Activated CD4-positive, alpha-beta memory T cell treated with anti-CD3 and anti-CD28 coated beads, Interleukin-2, amount 10 ng/mL, durations not matched to agents 7 days and 5 days (primary cell): ENCODE measurements around the gene RAB3B. TPM values are rescaled to one million over a fixed set of nuclear protein-coding genes. Genes with fewer than 3 reads are reported as not detected.

Experiments
- CTCF ChIA-PET: fragments of 350-600 bp; sonication (Branson Sonifier 250); formaldehyde crosslinking; loops from one replicate; lab custom pipeline; 2021; ENCODE audit warnings: antibody characterized with exemption, inconsistent platforms; lab: Charles Lee
- POLR2A ChIA-PET: fragments of 350-600 bp; sonication (Branson Sonifier 250); formaldehyde crosslinking; loops from one replicate; lab custom pipeline; 2021; ENCODE audit warnings: antibody characterized with exemption; lab: Charles Lee
- DNase-seq: peaks from one replicate; pipeline ENCODE4 v3.0.0-alpha.2; 2020
- H3K27ac Mint-ChIP-seq: one replicate; pipeline ENCODE4 v1.8.0; 2021; ENCODE audit warnings: mild to moderate bottlenecking, mixed read lengths
- H3K27me3 Mint-ChIP-seq: one replicate; pipeline ENCODE4 v1.8.0; 2021; ENCODE audit warnings: mixed read lengths
- H3K36me3 Mint-ChIP-seq: one replicate; pipeline ENCODE4 v1.8.0; 2021; ENCODE audit warnings: low read depth, mixed read lengths
- H3K4me1 Mint-ChIP-seq: one replicate; pipeline ENCODE4 v1.8.0; 2021; ENCODE audit warnings: mixed read lengths
- H3K4me3 Mint-ChIP-seq: one replicate; pipeline ENCODE4 v1.8.0; 2021; ENCODE audit warnings: mild to moderate bottlenecking, mixed read lengths
- H3K9me3 Mint-ChIP-seq: one replicate; pipeline ENCODE4 v1.8.0; 2021; ENCODE audit warnings: mixed read lengths
- total RNA-seq, 2 experiments: library from RNA; stranded (reverse); gene quantifications; one replicate each; pipeline ENCODE4 v1.2.3, GENCODE V29; 2021

The RAB3B gene
- total RNA-seq, 2 experiments from 2014 or later: 0.03 to 0.08 TPM

DNA sequence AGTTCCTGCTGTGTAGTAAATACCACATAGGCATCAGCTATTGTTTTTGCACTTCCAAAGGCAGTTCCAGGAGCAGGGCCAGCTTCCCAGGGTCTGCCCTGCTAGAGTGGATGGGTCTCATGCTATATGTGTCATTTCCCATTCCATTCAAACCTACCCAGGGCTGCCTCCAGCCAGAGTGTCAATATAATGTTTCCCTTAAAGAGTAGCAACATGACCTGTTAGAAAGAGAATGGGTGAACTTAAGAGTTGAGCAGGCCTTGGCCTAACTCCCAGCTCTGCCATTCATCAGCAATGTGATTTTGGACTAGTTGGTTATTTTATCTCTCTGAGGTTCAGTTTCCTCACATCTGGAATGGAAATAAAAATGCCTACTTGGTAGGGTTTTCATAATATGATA lies 44.9 kb downstream of the RAB3B start:
- Mint-ChIP-seq H3K4me3 (no peak overlapping the region), H3K27me3 (peaks cover 3% of the 10 kb centered on the region), H3K27ac (no peak overlapping the region), H3K4me1 (no peaks in the 10 kb centered on the region), H3K9me3 (peaks cover 12% of the 10 kb centered on the region), H3K36me3 (no peaks in the 10 kb centered on the region)
- no peak for DNase-seq
- ChIA-PET POLR2A (no interaction called here), CTCF (interaction anchor here (0.7 kb wide), 1 partner anchor 20 kb away, joined by 3 read pairs; no protein-coding TSS in a partner anchor)

DNA sequence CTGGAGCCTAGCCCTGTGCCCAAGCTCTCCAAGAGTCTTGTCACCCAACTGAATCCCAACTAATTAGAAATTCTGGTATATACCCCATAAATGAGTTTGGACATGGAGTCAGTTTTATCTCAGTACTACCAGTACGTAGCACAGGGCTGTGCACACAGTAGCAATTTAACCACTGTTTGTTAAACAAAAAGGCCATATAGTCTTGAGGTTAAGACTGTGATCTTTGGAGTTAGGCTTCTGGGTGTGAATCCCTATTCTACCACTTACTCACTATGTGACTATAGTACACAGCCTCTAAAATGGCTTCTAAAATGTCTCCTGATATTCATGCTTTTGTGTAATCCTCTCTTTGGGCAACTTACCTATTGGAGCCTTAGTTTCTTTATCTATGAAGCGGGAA lies 48.2 kb downstream of the RAB3B start:
- H3K27ac Mint-ChIP-seq: no peak overlapping the region
- no peak for DNase-seq
- H3K27me3 Mint-ChIP-seq: no peaks in the 10 kb centered on the region
- CTCF ChIA-PET: no interaction called here
- no peak overlapping the region for H3K4me3 Mint-ChIP-seq
- no peaks in the 10 kb centered on the region for H3K36me3 Mint-ChIP-seq
- peaks cover 12% of the 10 kb centered on the region for H3K9me3 Mint-ChIP-seq
- H3K4me1 Mint-ChIP-seq: no peaks in the 10 kb centered on the region
- POLR2A ChIA-PET: no interaction called here

DNA sequence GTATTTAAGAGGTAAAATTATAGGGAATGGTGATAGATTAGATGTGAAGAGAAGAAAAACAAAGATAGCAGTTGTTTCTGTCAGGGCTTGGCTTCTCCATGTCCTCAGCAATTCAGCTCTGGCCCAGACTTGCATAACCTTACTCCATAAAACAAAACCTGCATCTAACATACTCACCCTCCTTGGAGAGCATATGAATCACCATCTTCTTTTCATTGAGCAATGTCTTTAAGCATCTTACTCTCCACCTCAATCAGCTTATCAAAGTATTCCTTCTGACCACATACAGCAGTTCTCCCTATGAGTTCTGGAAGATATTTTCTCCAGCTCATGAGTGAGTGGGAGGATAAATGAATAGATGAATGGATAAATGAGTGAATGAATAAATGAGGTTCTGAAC lies 49.0 kb downstream of the RAB3B start:
- Mint-ChIP-seq H3K4me3 (no peak overlapping the region), H3K27me3 (no peaks in the 10 kb centered on the region), H3K9me3 (peaks cover 12% of the 10 kb centered on the region), H3K36me3 (no peaks in the 10 kb centered on the region), H3K4me1 (no peaks in the 10 kb centered on the region), H3K27ac (no peak overlapping the region)
- CTCF ChIA-PET: no interaction called here
- DNase-seq: no peak
- POLR2A ChIA-PET: no interaction called here

DNA sequence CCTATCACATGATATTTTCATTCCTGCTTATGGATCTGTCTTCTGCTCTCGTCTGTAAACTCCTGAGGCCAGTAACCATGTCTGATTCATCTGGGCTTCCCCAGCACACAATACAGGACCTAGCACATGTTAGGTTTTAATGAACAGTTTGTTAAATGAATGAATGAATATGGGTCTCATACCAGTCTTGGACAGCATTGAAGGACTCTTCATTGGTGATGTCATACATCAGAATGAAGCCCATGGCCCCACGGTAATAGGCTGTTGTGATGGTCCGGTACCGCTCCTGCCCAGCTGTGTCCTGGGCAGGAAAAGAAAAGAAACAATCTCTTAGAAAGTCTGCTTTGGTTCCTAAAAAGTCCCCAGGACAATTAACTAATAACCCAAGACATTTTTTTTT lies 53.4 kb downstream of the RAB3B start:
- CTCF ChIA-PET: interaction anchor here (0.6 kb wide), 1 partner anchor 51 kb away, joined by 3 read pairs; no protein-coding TSS in a partner anchor
- H3K36me3 Mint-ChIP-seq: no peaks in the 10 kb centered on the region
- DNase-seq: no peak
- H3K9me3 Mint-ChIP-seq: peaks cover 11% of the 10 kb centered on the region
- H3K27ac Mint-ChIP-seq: no peak overlapping the region
- H3K4me3 Mint-ChIP-seq: no peak overlapping the region
- no peaks in the 10 kb centered on the region for H3K4me1 Mint-ChIP-seq
- POLR2A ChIA-PET: no interaction called here
- no peaks in the 10 kb centered on the region for H3K27me3 Mint-ChIP-seq

DNA sequence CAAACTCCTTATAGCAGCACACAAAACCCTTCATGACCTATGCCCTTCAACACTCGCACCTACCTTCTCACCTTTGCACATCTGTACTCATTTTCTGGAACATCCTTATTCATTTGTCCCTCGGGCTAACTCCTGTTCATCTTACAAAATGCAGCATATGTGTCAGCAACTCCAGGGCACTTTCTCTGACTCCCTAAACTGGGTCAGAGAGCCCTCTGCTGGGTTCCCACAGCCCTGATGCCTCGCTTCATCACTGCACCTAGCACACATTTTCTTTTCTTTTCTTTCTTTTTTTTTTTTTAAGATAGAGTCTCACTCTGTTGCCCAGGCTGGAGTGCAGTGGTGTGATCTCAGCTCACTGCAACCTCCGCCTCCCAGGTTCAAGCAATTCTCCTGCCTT lies 54.0 kb downstream of the RAB3B start:
- ChIA-PET CTCF (no interaction called here), POLR2A (no interaction called here)
- Mint-ChIP-seq H3K27me3 (no peaks in the 10 kb centered on the region), H3K36me3 (no peaks in the 10 kb centered on the region), H3K27ac (no peak overlapping the region), H3K4me3 (no peak overlapping the region), H3K9me3 (peaks cover 7% of the 10 kb centered on the region), H3K4me1 (no peaks in the 10 kb centered on the region)
- no peak for DNase-seq

DNA sequence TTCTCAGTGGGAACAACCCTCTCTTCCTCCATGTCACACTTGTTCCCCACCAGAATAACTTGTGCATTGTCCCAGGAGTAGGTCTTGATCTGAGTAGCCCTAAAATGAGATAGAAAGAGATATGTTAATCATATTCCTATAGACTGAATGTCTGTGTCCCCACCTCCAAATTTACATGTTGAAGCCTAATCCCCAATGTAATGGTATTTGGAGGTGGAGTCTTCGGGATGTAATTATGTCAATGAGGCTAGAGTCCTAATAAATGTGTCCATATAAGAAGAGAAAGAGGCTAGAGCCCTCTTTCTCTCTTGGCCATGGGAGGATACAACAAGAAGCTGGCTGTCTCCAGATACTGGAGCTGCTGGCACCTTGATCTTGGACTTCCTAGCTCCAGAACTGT lies 57.2 kb downstream of the RAB3B start:
- POLR2A ChIA-PET: interaction anchor here (0.8 kb wide), 1 partner anchor 12 kb away, joined by 3 read pairs; no protein-coding TSS in a partner anchor
- CTCF ChIA-PET: no interaction called here
- Mint-ChIP-seq H3K4me3 (no peak overlapping the region), H3K27me3 (peaks cover 11% of the 10 kb centered on the region), H3K4me1 (no peaks in the 10 kb centered on the region), H3K36me3 (no peaks in the 10 kb centered on the region), H3K9me3 (no peaks in the 10 kb centered on the region), H3K27ac (no peak overlapping the region)
- DNase-seq: no peak

DNA sequence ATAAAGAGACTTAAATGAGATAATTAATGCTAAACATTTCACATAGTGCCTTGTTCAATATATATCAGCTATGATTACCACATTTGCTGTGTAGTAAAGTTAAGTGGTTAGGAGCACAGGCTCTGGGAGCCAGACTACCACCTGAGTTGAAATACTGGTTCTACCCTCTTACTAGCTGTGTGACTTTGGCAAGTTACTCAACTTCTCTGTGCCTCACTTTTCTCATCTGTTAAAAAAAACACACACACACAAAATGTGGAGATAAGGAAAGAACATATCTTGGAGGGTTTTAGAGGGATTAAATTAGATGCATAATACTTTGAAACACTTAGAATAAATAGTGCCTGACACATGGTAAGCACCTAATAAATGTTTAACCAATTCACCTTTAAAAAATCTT lies 60.2 kb downstream of the RAB3B start:
- H3K27ac Mint-ChIP-seq: no peak overlapping the region
- CTCF ChIA-PET: no interaction called here
- DNase-seq: no peak
- no peaks in the 10 kb centered on the region for H3K36me3 Mint-ChIP-seq
- no peaks in the 10 kb centered on the region for H3K9me3 Mint-ChIP-seq
- H3K4me1 Mint-ChIP-seq: no peaks in the 10 kb centered on the region
- H3K4me3 Mint-ChIP-seq: no peak overlapping the region
- POLR2A ChIA-PET: no interaction called here
- H3K27me3 Mint-ChIP-seq: peaks cover 12% of the 10 kb centered on the region

DNA sequence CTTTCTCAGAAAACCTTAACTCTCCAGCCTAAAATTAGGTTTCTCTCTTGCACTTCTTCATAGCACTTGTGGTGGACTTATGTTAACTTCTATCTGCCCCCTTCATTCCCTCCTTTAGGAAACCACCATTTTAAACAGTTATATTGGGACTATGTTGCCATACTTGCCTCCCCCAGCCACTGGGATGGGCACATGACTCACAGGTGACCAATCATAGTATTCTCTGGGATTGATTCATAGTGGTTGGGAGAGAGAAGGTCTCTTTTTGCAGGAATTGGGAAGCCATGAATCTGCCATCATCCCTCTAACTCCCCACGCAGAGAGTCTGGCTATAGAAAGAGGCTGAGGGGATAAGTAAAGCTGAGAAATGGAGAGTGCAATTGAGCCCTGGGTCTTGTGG lies 61.6 kb downstream of the RAB3B start:
- DNase-seq: no peak
- Mint-ChIP-seq H3K9me3 (no peaks in the 10 kb centered on the region), H3K27ac (no peak overlapping the region), H3K4me3 (no peak overlapping the region), H3K36me3 (no peaks in the 10 kb centered on the region), H3K4me1 (no peaks in the 10 kb centered on the region), H3K27me3 (peaks cover 12% of the 10 kb centered on the region)
- ChIA-PET POLR2A (no interaction called here), CTCF (no interaction called here)

DNA sequence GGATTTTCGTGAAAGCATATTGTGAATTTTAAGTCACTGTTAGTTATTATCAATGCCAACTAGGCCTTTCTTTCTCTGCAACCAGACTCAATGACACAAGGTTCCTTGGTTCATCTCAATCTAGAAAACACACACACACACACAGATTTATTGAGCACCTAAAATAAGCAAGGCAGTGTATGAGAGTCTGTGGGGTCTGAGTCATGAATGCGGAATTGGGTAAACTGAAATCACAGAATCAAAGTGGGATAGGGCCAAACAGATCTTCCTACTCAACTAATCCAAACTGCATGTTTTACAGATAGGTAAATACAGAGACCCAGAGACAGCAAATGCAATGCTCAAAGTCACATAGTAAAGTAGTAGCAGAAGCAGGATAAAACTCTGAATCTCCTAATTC lies 63.5 kb downstream of the RAB3B start:
- POLR2A ChIA-PET: no interaction called here
- Mint-ChIP-seq H3K4me3 (no peak overlapping the region), H3K36me3 (no peaks in the 10 kb centered on the region), H3K27me3 (peaks cover 12% of the 10 kb centered on the region), H3K9me3 (no peaks in the 10 kb centered on the region), H3K27ac (no peak overlapping the region), H3K4me1 (no peaks in the 10 kb centered on the region)
- no peak for DNase-seq
- CTCF ChIA-PET: no interaction called here

DNA sequence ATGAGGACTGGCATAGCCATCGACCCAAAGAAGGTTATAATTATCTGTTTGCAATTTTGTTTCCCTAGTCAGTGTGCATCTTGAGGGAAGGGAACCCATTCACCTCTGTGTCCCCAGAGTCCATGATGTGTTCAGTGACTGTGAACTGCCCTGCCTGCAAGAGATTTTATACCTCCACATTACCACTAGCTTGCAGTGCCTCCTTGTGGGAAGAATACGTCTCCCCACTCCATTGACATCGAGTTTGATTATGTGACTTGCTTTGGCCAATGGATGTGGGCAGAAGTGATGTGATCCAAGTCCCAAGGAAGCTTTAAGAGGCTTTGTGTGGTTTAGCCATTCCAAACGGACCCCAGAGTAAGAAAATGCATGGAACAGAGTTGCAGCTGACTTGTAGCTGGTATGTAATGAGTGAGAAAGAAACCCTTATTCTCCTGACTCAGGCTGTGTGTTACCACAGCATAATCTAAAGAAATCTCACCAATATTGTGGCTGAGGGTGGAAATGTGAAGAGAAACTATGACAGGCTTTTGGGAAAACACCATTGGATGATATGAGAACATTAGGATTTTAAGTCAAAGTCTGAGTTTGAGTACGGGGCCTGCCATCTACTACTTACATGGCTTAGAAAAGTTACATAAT lies 64.2 kb downstream of the RAB3B start:
- CTCF ChIA-PET: interaction anchor here (0.6 to 2.8 kb wide), 4 partner anchors 20 to 73 kb away, joined by 3 to 12 read pairs (median 6); no protein-coding TSS in a partner anchor
- no peak for DNase-seq
- POLR2A ChIA-PET: no interaction called here

DNA sequence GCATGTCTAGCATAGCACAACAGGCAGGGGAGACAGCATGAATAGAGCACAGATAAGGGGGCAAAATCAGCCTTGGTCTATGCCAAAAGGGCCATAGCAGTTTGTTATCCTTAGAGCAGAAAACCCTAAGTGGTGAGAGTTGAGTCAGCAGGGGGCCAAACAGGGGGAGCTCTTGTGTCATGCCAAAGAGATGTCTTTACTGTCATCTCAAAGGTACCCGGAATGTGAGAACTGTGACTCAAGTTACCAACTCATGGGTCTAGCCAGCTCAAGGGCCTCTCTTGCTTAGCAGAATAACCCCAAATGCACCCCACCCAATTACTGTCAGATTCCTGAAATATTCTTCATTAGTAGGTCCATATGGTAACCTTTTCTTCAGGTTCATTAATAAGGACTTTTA lies 66.0 kb downstream of the RAB3B start:
- no peaks in the 10 kb centered on the region for H3K4me1 Mint-ChIP-seq
- H3K36me3 Mint-ChIP-seq: no peaks in the 10 kb centered on the region
- no peak overlapping the region for H3K4me3 Mint-ChIP-seq
- no peak overlapping the region for H3K27ac Mint-ChIP-seq
- peaks cover 16% of the 10 kb centered on the region for H3K27me3 Mint-ChIP-seq
- no peaks in the 10 kb centered on the region for H3K9me3 Mint-ChIP-seq
- ChIA-PET POLR2A (no interaction called here), CTCF (interaction anchor here (2.8 kb wide), 1 partner anchor 27 kb away, joined by 12 read pairs; no protein-coding TSS in a partner anchor)
- peak; percentile 17 for DNase-seq

More for the DNA sequence above, 64.2 kb downstream of the RAB3B start:
- Mint-ChIP-seq H3K4me3 (no peak overlapping the region), H3K9me3 (no peaks in the 10 kb centered on the region), H3K27me3 (peaks cover 14% of the 10 kb centered on the region), H3K4me1 (no peaks in the 10 kb centered on the region), H3K27ac (no peak overlapping the region), H3K36me3 (no peaks in the 10 kb centered on the region)

DNA sequence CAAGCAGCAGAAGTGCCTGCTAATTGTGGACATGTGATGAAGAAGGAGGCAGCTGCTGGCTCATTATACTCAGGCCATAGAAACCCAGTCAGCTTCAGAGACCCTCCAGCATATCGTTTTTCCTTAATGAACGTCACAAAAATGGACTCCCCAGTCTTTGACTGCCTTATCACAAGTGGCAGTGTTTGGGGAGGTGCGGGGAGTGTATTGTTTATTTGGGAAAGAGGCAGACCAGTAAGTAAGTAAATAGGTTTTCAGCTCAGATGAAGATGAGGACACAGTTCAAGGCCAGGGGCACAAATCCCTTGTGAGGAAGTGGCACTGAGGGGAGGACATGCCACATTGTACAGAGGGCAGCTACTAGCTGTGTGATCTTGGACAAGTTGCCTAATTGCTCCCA lies 68.5 kb downstream of the RAB3B start:
- H3K27ac Mint-ChIP-seq: no peak overlapping the region
- CTCF ChIA-PET: interaction anchor here (1.6 kb wide), 1 partner anchor 87 kb away, joined by 3 read pairs; no protein-coding TSS in a partner anchor
- no peaks in the 10 kb centered on the region for H3K4me1 Mint-ChIP-seq
- POLR2A ChIA-PET: no interaction called here
- peaks cover 17% of the 10 kb centered on the region for H3K27me3 Mint-ChIP-seq
- no peak for DNase-seq
- H3K36me3 Mint-ChIP-seq: no peaks in the 10 kb centered on the region
- H3K4me3 Mint-ChIP-seq: no peak overlapping the region
- no peaks in the 10 kb centered on the region for H3K9me3 Mint-ChIP-seq

DNA sequence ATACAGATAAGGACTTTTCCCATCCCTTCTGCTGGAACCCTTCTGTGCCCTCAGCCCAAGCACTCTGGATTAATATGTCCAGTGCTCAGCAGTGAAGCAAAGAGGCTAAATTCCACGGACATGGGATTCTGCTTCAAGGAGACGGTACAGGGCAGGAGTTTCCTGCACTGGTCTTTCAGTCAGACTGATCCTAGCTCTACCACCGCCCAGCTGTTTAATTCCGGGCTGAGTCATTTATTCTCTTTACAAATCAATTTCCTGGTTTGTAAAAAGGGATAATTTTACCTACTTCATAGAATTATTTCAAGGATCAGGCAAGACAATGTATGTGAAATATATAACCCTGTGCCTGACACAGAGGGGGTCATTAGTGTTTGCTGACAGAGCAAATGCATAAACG lies 70.4 kb downstream of the RAB3B start:
- Mint-ChIP-seq H3K4me3 (no peak overlapping the region), H3K27me3 (peaks cover 23% of the 10 kb centered on the region), H3K9me3 (no peaks in the 10 kb centered on the region), H3K27ac (no peak overlapping the region), H3K36me3 (no peaks in the 10 kb centered on the region), H3K4me1 (no peaks in the 10 kb centered on the region)
- DNase-seq: no peak
- CTCF ChIA-PET: no interaction called here
- POLR2A ChIA-PET: no interaction called here

DNA sequence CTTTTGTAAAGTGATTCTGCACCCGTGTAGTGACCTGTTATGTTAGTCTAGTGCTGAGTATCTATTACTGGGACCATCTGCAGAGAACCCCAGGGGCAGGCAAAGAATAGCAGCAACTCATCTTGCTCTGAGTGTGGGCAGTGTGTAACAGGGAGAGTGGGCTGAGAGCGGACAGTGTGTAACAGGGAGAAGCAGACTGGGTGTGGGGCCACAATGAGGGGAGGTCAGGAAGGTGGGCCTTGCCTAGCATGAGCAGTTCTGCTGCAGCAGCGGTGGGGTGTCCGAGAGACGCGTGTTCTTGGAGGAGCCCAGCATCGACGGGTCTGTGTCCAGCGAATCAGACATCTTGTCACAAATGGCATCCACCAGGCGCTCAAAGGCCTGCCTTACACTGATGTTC lies 70.8 kb downstream of the RAB3B start:
- Mint-ChIP-seq H3K36me3 (no peaks in the 10 kb centered on the region), H3K9me3 (no peaks in the 10 kb centered on the region), H3K4me3 (no peak overlapping the region), H3K27me3 (peaks cover 27% of the 10 kb centered on the region), H3K4me1 (no peaks in the 10 kb centered on the region), H3K27ac (no peak overlapping the region)
- POLR2A ChIA-PET: no interaction called here
- no peak for DNase-seq
- CTCF ChIA-PET: no interaction called here
